ENCODE data around the gene SNRPA. TPM values are rescaled to one million over a fixed set of nuclear protein-coding genes. Genes with fewer than 3 reads are reported as not detected.

SNRPA gene
- total RNA-seq, 4 donors from 2014 or later: 24.5 to 56.0 (median 48.2) TPM

DNA sequence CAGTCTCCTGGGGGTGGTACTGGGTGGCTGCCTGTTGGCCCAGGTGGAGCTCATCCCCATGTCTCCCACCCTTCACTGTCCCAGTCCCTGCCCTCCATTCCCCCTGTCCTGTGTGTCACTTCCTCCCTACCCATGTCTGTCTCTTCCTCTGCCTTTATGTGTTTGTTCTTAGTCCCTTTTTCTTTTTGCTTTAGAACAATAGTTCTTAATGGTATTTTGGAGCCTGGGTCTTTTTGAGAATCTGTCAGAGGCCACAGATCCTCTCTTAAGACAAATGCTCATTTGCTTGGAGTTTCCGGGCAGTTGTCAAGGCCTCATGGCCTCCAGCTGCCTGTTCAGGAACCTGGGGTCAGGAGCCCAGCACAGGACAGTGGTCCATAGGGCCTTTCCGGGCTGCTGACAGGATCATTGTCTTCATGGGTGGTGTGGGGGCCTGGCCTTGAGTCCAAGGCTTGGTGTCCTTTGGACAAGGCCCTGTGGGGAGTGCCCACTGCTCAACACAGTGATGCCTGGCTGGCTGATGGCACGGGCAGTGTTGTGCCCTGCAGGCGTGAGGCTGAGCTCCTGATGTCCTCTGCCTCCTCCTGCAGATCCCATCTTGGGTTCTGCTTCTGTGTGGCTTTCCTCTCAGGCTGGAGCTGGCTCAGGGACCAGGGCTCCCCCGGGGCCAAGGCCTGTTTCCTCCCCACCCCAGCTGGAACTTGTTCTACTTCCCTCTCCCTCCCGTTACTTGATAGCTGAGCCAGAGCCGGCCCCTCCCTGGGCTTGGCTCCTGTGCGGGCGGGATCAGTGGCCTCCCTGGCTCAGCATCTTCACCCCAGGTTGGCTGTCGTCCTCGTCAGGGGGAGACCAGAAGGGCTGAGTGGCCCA is 51.5 kb downstream of the SNRPA start:
- Histone ChIP-seq H3K27me3 (no peaks in the 10 kb centered on the region), H3K4me3 (peak overlapping the region; percentile 2 to 39), H3K9me3 (no peaks in the 10 kb centered on the region), H3K27ac (peak overlapping the region; percentile 21 to 99 (median 96)), H3K4me1 (peaks cover 16 to 86% (median 75%) of the 10 kb centered on the region in 3 donors), H3K36me3 (peaks cover 0 to 17% of the 10 kb centered on the region in 2 donors)
- WGBS, 2 donors (ENCODE audit: low coverage in 1 of 2): 0 to 38% methylated on average over 1 of the region's 11 CpGs
- TF ChIP-seq POLR2AphosphoS5 (IDR thresholded peaks at IDR 0.05) (peak; percentile 8), EP300 (IDR thresholded peaks at IDR 0.05) (no peak)
- ATAC-seq: peak; percentile 13

GRCh38 chr19:40803170-40803856 is 52.3 kb downstream of the SNRPA start:
- H3K36me3 ChIP-seq: peaks cover 0 to 24% of the 10 kb centered on the region in 2 donors
- 24% methylated on average over 4 of the region's 9 CpGs; no CpG with 5 or more reads in 1 of the 2 donors for WGBS, 2 donors (ENCODE audit: low coverage in 1 of 2)
- peaks cover 16 to 86% (median 76%) of the 10 kb centered on the region in 3 donors for H3K4me1 ChIP-seq
- TF ChIP-seq POLR2A (IDR thresholded peaks at IDR 0.05): no peak
- TF ChIP-seq, protein P1, sequence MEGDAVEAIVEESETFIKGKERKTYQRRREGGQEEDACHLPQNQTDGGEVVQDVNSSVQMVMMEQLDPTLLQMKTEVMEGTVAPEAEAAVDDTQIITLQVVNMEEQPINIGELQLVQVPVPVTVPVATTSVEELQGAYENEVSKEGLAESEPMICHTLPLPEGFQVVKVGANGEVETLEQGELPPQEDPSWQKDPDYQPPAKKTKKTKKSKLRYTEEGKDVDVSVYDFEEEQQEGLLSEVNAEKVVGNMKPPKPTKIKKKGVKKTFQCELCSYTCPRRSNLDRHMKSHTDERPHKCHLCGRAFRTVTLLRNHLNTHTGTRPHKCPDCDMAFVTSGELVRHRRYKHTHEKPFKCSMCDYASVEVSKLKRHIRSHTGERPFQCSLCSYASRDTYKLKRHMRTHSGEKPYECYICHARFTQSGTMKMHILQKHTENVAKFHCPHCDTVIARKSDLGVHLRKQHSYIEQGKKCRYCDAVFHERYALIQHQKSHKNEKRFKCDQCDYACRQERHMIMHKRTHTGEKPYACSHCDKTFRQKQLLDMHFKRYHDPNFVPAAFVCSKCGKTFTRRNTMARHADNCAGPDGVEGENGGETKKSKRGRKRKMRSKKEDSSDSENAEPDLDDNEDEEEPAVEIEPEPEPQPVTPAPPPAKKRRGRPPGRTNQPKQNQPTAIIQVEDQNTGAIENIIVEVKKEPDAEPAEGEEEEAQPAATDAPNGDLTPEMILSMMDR (IDR thresholded peaks at IDR 0.05): no peak
- no peak for TF ChIP-seq EP300 (IDR thresholded peaks at IDR 0.05)
- TF ChIP-seq POLR2AphosphoS5 (IDR thresholded peaks at IDR 0.05): no peak
- peak overlapping the region in 1 of 2 donors; percentile 39 for H3K4me3 ChIP-seq
- no peaks in the 10 kb centered on the region for H3K9me3 ChIP-seq
- no peaks in the 10 kb centered on the region for H3K27me3 ChIP-seq
- no peak for ATAC-seq
- H3K27ac ChIP-seq: peak overlapping the region; percentile 21 to 99 (median 96)

GRCh38 chr19:40803857-40804782 is 53.1 kb downstream of the SNRPA start:
- H3K36me3 ChIP-seq: peaks cover 0 to 33% of the 10 kb centered on the region in 2 donors
- H3K27me3 ChIP-seq: no peaks in the 10 kb centered on the region
- H3K4me1 ChIP-seq: peaks cover 16 to 93% (median 81%) of the 10 kb centered on the region in 3 donors
- peak overlapping the region; percentile 21 to 99 (median 96) for H3K27ac ChIP-seq
- H3K4me3 ChIP-seq: peak overlapping the region in 1 of 2 donors; percentile 39
- no peak for ATAC-seq
- WGBS, 2 donors (ENCODE audit: low coverage in 1 of 2): 17 to 54% methylated on average over 1 to 4 of the region's 6 CpGs
- no peaks in the 10 kb centered on the region for H3K9me3 ChIP-seq
- TF ChIP-seq POLR2AphosphoS5 (IDR thresholded peaks at IDR 0.05): no peak
- TF ChIP-seq, protein P1 (IDR thresholded peaks at IDR 0.05): no peak
- TF ChIP-seq POLR2A (IDR thresholded peaks at IDR 0.05): no peak
- TF ChIP-seq EP300 (IDR thresholded peaks at IDR 0.05): no peak

GRCh38 chr19:40804783-40805242 is 53.8 kb downstream of the SNRPA start:
- H3K9me3 ChIP-seq: no peaks in the 10 kb centered on the region
- no peak for ATAC-seq
- peaks cover 0 to 39% of the 10 kb centered on the region in 2 donors for H3K36me3 ChIP-seq
- peak overlapping the region in 3 of 4 donors; percentile 95 to 99 (median 98) for H3K27ac ChIP-seq
- TF ChIP-seq POLR2AphosphoS5 (IDR thresholded peaks at IDR 0.05) (no peak), EP300 (IDR thresholded peaks at IDR 0.05) (no peak), POLR2A (IDR thresholded peaks at IDR 0.05) (no peak)
- TF ChIP-seq, protein P1 (IDR thresholded peaks at IDR 0.05): no peak
- no peaks in the 10 kb centered on the region for H3K27me3 ChIP-seq
- H3K4me1 ChIP-seq: peaks cover 16 to 100% (median 86%) of the 10 kb centered on the region in 3 donors
- no peak overlapping the region for H3K4me3 ChIP-seq
- 10 to 35% methylated on average over 2 of the region's 7 CpGs for WGBS, 2 donors (ENCODE audit: low coverage in 1 of 2)
